Endothelial cell of umbilical vein (primary cell): Measurements from ENCODE around the gene SWAP70.

Source experiments
- CTCF ChIP-seq, 2 donors: IDR thresholded peaks; 1 replicate in 1 of 2; 2 replicates in 1 of 2; pipeline ENCODE4 v1.5.1; 2011; ENCODE audit warnings: low read length in 2 of 2, mild to moderate bottlenecking in 2 of 2, moderate library complexity in 2 of 2, control low read depth in 1 of 2, inconsistent platforms in 1 of 2, low read depth in 1 of 2; ENCODE audit not compliant: insufficient read depth in 1 of 2; ENCODE audit errors: extremely low read depth in 1 of 2
- EZH2 ChIP-seq: IDR thresholded peaks from 2 replicates; pipeline ENCODE4 v1.6.1; 2012; ENCODE audit warnings: borderline replicate concordance, low read depth, mild to moderate bottlenecking, moderate library complexity, low read length, inconsistent platforms; ENCODE audit not compliant: severe bottlenecking
- MAX ChIP-seq: IDR thresholded peaks from 2 replicates; pipeline ENCODE4 v1.6.1; 2011; ENCODE audit not compliant: insufficient read depth, insufficient read length
- MYC ChIP-seq: IDR thresholded peaks from one replicate; pipeline ENCODE4 v1.6.1; 2011; ENCODE audit warnings: mild to moderate bottlenecking, low read depth, low read length
- POLR2A ChIP-seq: IDR thresholded peaks from 2 replicates; pipeline ENCODE4 v1.6.1; 2012; ENCODE audit warnings: low read depth, mild to moderate bottlenecking, control low read depth, low read length
- POLR2AphosphoS5 ChIP-seq: IDR thresholded peaks from 2 replicates; pipeline ENCODE4 v1.6.1; 2012; ENCODE audit warnings: low read depth, mild to moderate bottlenecking, control low read depth, low read length, moderate library complexity; ENCODE audit not compliant: insufficient read depth

GRCh38 chr11:9745411-9746211 lies 81.7 kb downstream of the SWAP70 start:
- TF ChIP-seq EZH2 (no peak), MAX (no peak), POLR2A (no peak), CTCF (IDR thresholded peaks at IDR 0.05; ENCODE audit: extremely low read depth in 1 of 2, insufficient read depth in 1 of 2, low read depth in 1 of 2, low read length in 2 of 2) (no peak), POLR2AphosphoS5 (no peak), MYC (no peak)
